Transverse colon (tissue), 4 donors: ENCODE data around the gene HNRNPH3. TPM values are rescaled to one million over a fixed set of nuclear protein-coding genes. Genes with fewer than 3 reads are reported as not detected.
A peak's percentile ranks its signal among the peaks of the same experiment; 100 is the strongest.
"Not testable (repeated sequence)": the region's sequence is repeated elsewhere in the genome, so short reads cannot be mapped to it uniquely, and the experiment has no call there.

Experiments
- DNase-seq: peaks from one replicate; pipeline ENCODE4 v3.0.0-alpha.2; 2019
- H3K27ac ChIP-seq, 4 donors: fragments of 200-600 bp; sonication (generic); 2 replicates each; pipeline ENCODE4 v1.5.1; 2016 to 2018; ENCODE audit warnings: inconsistent platforms in 4 of 4
- H3K27me3 ChIP-seq: fragments of 200-600 bp; sonication (generic); 2 replicates; pipeline ENCODE4 v1.5.1; 2017; ENCODE audit warnings: inconsistent platforms
- H3K36me3 ChIP-seq, 4 donors: fragments of 200-600 bp; sonication (generic); 2 replicates each; pipeline ENCODE4 v1.5.1; 2017 to 2019; ENCODE audit warnings: inconsistent platforms in 4 of 4
- H3K4me1 ChIP-seq, 4 donors: fragments of 200-600 bp; sonication (generic); 2 replicates each; pipeline ENCODE4 v1.5.1; 2017 to 2020; ENCODE audit warnings: inconsistent platforms in 4 of 4
- H3K4me3 ChIP-seq, 4 donors: fragments of 200-600 bp; sonication (generic); 1 replicate in 1 of 4; 2 replicates in 3 of 4; pipeline versions ENCODE4 v1.5.1 to v1.6.1; 2017 to 2019; ENCODE audit warnings: inconsistent platforms in 4 of 4
- H3K9me3 ChIP-seq, 2 donors: fragments of 200-600 bp; sonication (generic); 2 replicates each; pipeline ENCODE4 v1.5.1; 2017 to 2019; ENCODE audit warnings: inconsistent platforms in 2 of 2
- CTCF ChIP-seq, 5 experiments: fragments of 200-600 bp in 3 of 5; fragments of 450-650 bp in 2 of 5; sonication (generic) in 3 of 5; IDR thresholded peaks; 1 replicate in 2 of 5; 2 replicates in 3 of 5; pipeline ENCODE4 v1.5.1; 2016 to 2017; ENCODE audit warnings: antibody characterized with exemption in 5 of 5, inconsistent platforms in 3 of 5, mild to moderate bottlenecking in 2 of 5, moderate library complexity in 1 of 5
- EP300 ChIP-seq: sonication (generic); formaldehyde crosslinking; IDR thresholded peaks from one replicate; pipeline ENCODE4 v1.6.1; 2017; ENCODE audit warnings: antibody characterized with exemption, low read depth
- POLR2A ChIP-seq: fragments of 450-650 bp; IDR thresholded peaks from one replicate; pipeline ENCODE4 v1.6.1; 2016; ENCODE audit warnings: antibody characterized with exemption, mild to moderate bottlenecking, moderate library complexity
- POLR2AphosphoS5 ChIP-seq, 3 donors: sonication (generic); formaldehyde crosslinking; IDR thresholded peaks; one replicate each; pipeline ENCODE4 v1.6.1; 2016; ENCODE audit warnings: antibody characterized with exemption in 3 of 3
- WGBS, 2 donors: methylation state at CpG; one replicate each; pipeline ENCODE4 v1.1.5; 2018; ENCODE audit warnings: low coverage in 1 of 2; 5-methylcytosine and 5-hydroxymethylcytosine counted together
- in situ Hi-C, 4 donors: fragments of 200-750 bp; cut with MboI; loops; one replicate each; pipeline versions ENCODE4 v1.15.0 to v1.15.1; 2017; ENCODE audit warnings: low sequenced_read_pairs in 3 of 4, low pct_ligation_motif_present in 1 of 4, low pct_unique_long_range_greater_than_20kb in 1 of 4
- intact Hi-C: fragments of 100-400 bp; cut with DNase I; formaldehyde crosslinking; loops from one replicate; pipeline ENCODE4 v1.15.1; 2023; ENCODE audit warnings: low total_unique reads
- total RNA-seq, 4 donors: library from RNA; depleted of rRNA; stranded (reverse); fragments of >200 nt; gene quantifications; one replicate each; pipeline ENCODE4 v1.1.0, GENCODE V29; 2016

The HNRNPH3 gene
- total RNA-seq, 4 donors from 2014 or later: 8.2 to 89.4 (median 57.1) TPM

- in situ Hi-C loops: loop anchor here in 3 of 4 donors (10.0 to 25.0 kb wide), 2 partner anchors 88 to 441 kb away; no protein-coding TSS in a partner anchor
- Histone ChIP-seq H3K9me3 (no peaks in the 10 kb centered on the region), H3K4me3 (no peak overlapping the region), H3K36me3 (no peaks in the 10 kb centered on the region), H3K27me3 (no peaks in the 10 kb centered on the region), H3K27ac (peak overlapping the region in 2 of 4 donors; percentile 3 to 44), H3K4me1 (peaks cover 0 to 44% (median 11%) of the 10 kb centered on the region in 4 donors)
- WGBS, 2 donors: 76 to 78% methylated on average over 5 of the region's 5 CpGs
- TF ChIP-seq EP300 (no peak), POLR2A (no peak), POLR2AphosphoS5 (IDR thresholded peaks at IDR 0.05) (no peak), CTCF (IDR thresholded peaks at IDR 0.05) (no peak)
- DNase-seq: no peak
- intact Hi-C loops: no loop called here
Observed at GRCh38 chr10:68302871-68303270, 29.0 kb upstream of the HNRNPH3 start.

GRCh38 chr10:68303849-68304412 lies 27.9 kb upstream of the HNRNPH3 start:
- H3K36me3 ChIP-seq: no peaks in the 10 kb centered on the region
- H3K4me3 ChIP-seq: no peak overlapping the region
- peak in 2 of 5 experiments; percentile 27 to 29 for TF ChIP-seq CTCF (IDR thresholded peaks at IDR 0.05)
- TF ChIP-seq POLR2A: no peak
- no peak for TF ChIP-seq EP300
- no peak for TF ChIP-seq POLR2AphosphoS5 (IDR thresholded peaks at IDR 0.05)
- H3K9me3 ChIP-seq: no peaks in the 10 kb centered on the region
- intact Hi-C loops (no loop called here), in situ Hi-C loops (loop anchor here in 3 of 4 donors (10.0 to 25.0 kb wide), 2 partner anchors 89 to 442 kb away; no protein-coding TSS in a partner anchor)
- peak; percentile 70 for DNase-seq
- H3K4me1 ChIP-seq: peaks cover 0 to 44% (median 11%) of the 10 kb centered on the region in 4 donors
- H3K27me3 ChIP-seq: no peaks in the 10 kb centered on the region
- peak overlapping the region; percentile 31 to 76 (median 54) for H3K27ac ChIP-seq
- WGBS, 2 donors: 43 to 47% methylated on average over 6 to 7 of the region's 7 CpGs

GRCh38 chr10:68305854-68306253 lies 26.0 kb upstream of the HNRNPH3 start:
- H3K9me3 ChIP-seq: no peaks in the 10 kb centered on the region
- H3K4me1 ChIP-seq: peaks cover 0 to 42% (median 11%) of the 10 kb centered on the region in 4 donors
- peak overlapping the region; percentile 44 to 78 (median 73) for H3K27ac ChIP-seq
- no peaks in the 10 kb centered on the region for H3K27me3 ChIP-seq
- DNase-seq: no peak
- H3K4me3 ChIP-seq: peak overlapping the region in 3 of 4 donors; percentile 24 to 47 (median 37)
- 20 to 45% methylated on average over 1 of the region's 1 CpG for WGBS, 2 donors
- in situ Hi-C loops: loop anchor here in 3 of 4 donors (10.0 to 25.0 kb wide), 2 partner anchors 91 to 444 kb away; no protein-coding TSS in a partner anchor
- intact Hi-C loops: no loop called here
- H3K36me3 ChIP-seq: no peaks in the 10 kb centered on the region
- TF ChIP-seq POLR2AphosphoS5 (IDR thresholded peaks at IDR 0.05): no peak
- no peak for TF ChIP-seq CTCF (IDR thresholded peaks at IDR 0.05)
- TF ChIP-seq POLR2A: no peak
- TF ChIP-seq EP300: no peak

GRCh38 chr10:68310531-68310930 lies 21.3 kb upstream of the HNRNPH3 start:
- in situ Hi-C loops (loop anchor here in 3 of 4 donors (25.0 kb wide), 1 partner anchor 448 kb away; no protein-coding TSS in a partner anchor), intact Hi-C loops (no loop called here)

GRCh38 chr10:68314930-68315329 lies 16.9 kb upstream of the HNRNPH3 start:
- intact Hi-C loops, H3K36me3 ChIP-seq, H3K4me3 ChIP-seq, H3K27me3 ChIP-seq: not testable (repeated sequence)
- WGBS, 2 donors: 81% methylated on average over 6 of the region's 6 CpGs; no CpG with 5 or more reads in 1 of the 2 donors
- in situ Hi-C loops: loop anchor here in 3 of 4 donors (25.0 kb wide), 1 partner anchor 453 kb away; no protein-coding TSS in a partner anchor
- H3K27ac ChIP-seq: peak overlapping the region; percentile 52 to 69 (median 56)
- H3K9me3 ChIP-seq: peaks cover 12 to 15% of the 10 kb centered on the region in 2 donors
- peaks cover 0 to 23% (median under 1%) of the 10 kb centered on the region in 4 donors for H3K4me1 ChIP-seq
- peak; percentile 23 for DNase-seq

More at GRCh38 chr10:68310531-68310930, 21.3 kb upstream of the HNRNPH3 start:
- Histone ChIP-seq H3K27ac (no peak overlapping the region), H3K4me1 (peaks cover 0 to 9% (median 0%) of the 10 kb centered on the region in 4 donors), H3K36me3 (no peaks in the 10 kb centered on the region), H3K27me3 (no peaks in the 10 kb centered on the region), H3K4me3 (no peak overlapping the region), H3K9me3 (no peaks in the 10 kb centered on the region)
- no peak for TF ChIP-seq EP300
- TF ChIP-seq POLR2A: no peak
- no peak for TF ChIP-seq POLR2AphosphoS5 (IDR thresholded peaks at IDR 0.05)
- no peak for TF ChIP-seq CTCF (IDR thresholded peaks at IDR 0.05)
- DNase-seq: no peak
